C4-2B (cell line): ENCODE data around the gene DCLK2.

Experiments used
- ZFX ChIP-seq: fragments of 450-650 bp; IDR thresholded peaks from 2 replicates; pipeline ENCODE4 v1.6.1; 2017
- TF ChIP-seq, protein P1 (sequence below): fragments of 450-650 bp; conservative IDR thresholded peaks from 2 replicates; pipeline ENCODE4 v1.5.1; 2017; ENCODE audit warnings: mild to moderate bottlenecking

DNA sequence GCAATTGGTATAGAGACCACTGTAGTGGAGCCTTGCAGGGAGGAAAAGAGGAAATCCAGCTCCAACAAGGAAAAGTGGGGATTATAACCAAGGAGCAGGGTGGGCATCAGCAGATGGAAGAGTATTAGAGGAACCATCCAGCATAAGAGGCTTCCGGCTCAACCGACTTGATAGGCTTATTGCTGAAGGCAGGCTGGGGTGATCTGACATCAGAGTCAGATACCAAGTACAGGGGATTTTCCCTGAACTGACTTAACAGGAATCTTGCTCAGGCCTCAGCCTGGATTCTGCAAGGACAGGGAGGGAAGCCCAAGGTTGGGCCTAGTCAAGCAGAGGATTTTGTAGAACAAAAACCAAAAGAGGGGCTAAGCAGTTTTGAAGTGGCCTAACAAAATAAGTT lies 129.6 kb downstream of the DCLK2 start:
- TF ChIP-seq, protein P1, sequence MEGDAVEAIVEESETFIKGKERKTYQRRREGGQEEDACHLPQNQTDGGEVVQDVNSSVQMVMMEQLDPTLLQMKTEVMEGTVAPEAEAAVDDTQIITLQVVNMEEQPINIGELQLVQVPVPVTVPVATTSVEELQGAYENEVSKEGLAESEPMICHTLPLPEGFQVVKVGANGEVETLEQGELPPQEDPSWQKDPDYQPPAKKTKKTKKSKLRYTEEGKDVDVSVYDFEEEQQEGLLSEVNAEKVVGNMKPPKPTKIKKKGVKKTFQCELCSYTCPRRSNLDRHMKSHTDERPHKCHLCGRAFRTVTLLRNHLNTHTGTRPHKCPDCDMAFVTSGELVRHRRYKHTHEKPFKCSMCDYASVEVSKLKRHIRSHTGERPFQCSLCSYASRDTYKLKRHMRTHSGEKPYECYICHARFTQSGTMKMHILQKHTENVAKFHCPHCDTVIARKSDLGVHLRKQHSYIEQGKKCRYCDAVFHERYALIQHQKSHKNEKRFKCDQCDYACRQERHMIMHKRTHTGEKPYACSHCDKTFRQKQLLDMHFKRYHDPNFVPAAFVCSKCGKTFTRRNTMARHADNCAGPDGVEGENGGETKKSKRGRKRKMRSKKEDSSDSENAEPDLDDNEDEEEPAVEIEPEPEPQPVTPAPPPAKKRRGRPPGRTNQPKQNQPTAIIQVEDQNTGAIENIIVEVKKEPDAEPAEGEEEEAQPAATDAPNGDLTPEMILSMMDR, result no peak
- TF ChIP-seq ZFX, result no peak
